B cell (primary cell): Measurements from ENCODE around the gene ADAMTS10.

Source experiments
- EZH2 ChIP-seq: IDR thresholded peaks from 2 replicates; pipeline ENCODE4 v1.6.1; 2012; ENCODE audit warnings: borderline replicate concordance, low read depth, mild to moderate bottlenecking, moderate library complexity, low read length; ENCODE audit not compliant: insufficient read depth, poor library complexity, severe bottlenecking
- TF ChIP-seq, protein P1 (sequence below): fragments of 200-600 bp; IDR thresholded peaks from one replicate; pipeline ENCODE4 v1.8.0; 2022; ENCODE audit warnings: antibody characterized with exemption, mild to moderate bottlenecking

DNA sequence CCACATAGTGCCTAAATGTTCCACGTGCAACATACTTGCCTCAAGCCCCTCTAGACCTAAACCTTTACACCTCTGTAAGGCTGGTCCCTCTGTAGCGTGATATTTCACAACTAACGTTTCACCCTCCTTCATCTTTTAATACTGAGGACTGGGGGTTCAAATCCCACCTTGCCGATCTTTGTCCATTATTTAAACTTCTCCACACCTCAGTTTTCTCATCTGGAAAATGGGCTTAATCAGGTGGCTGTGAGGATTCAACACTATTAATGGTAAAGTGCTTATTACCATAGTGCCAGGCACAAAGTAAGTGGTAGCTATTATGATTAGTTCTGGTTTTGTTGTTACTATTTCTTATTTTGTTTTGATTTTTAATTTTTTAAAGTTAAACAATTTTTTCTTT, 7.5 kb upstream of the ADAMTS10 start:
- TF ChIP-seq, protein P1, sequence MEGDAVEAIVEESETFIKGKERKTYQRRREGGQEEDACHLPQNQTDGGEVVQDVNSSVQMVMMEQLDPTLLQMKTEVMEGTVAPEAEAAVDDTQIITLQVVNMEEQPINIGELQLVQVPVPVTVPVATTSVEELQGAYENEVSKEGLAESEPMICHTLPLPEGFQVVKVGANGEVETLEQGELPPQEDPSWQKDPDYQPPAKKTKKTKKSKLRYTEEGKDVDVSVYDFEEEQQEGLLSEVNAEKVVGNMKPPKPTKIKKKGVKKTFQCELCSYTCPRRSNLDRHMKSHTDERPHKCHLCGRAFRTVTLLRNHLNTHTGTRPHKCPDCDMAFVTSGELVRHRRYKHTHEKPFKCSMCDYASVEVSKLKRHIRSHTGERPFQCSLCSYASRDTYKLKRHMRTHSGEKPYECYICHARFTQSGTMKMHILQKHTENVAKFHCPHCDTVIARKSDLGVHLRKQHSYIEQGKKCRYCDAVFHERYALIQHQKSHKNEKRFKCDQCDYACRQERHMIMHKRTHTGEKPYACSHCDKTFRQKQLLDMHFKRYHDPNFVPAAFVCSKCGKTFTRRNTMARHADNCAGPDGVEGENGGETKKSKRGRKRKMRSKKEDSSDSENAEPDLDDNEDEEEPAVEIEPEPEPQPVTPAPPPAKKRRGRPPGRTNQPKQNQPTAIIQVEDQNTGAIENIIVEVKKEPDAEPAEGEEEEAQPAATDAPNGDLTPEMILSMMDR, result no peak
- TF ChIP-seq EZH2, result no peak
